ENCODE measurements around the gene TMEM138. TPM values are rescaled to one million over a fixed set of nuclear protein-coding genes. Genes with fewer than 3 reads are reported as not detected.

The TMEM138 gene
- total and polyA plus RNA-seq, 2 of the 4 experiments (the other 2 are of a cell fraction), result 16.8 to 53.2 TPM

DNA sequence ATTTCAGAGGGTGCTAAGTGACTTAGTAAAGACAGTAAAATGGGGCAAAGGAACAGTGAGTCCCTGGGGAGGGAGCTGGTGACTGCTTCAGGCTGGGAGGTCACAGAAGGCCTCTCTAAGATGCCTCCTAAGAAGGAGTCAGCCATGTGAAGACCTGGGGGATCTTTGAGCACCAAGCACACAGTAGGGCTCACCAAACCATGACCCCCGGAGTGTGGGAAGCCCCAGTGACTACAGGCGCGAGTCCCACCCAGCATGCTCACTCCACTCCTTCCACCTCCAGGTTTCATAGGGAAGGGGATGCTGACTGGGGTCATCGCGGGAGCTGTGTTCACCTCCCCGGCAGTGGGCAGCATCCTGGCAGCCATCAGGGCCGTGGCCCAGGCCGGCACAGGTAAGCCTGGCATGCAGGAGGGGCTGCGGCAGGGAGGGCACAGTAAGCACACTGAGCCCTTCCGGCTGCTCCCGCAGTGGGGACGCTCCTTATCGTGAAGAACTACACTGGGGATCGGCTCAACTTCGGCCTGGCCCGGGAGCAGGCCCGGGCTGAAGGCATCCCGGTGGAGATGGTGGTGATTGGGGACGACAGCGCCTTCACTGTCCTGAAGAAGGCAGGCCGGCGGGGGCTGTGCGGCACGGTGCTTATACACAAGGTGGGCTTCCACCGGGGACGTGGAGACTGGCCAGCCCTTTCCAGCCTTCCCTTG is 23.2 kb upstream of the TMEM138 start:
- H3K36me3 ChIP-seq (ENCODE audit: control insufficient read depth, insufficient read depth, low read length), result peaks cover 14% of the 10 kb centered on the region
- H3K9ac ChIP-seq (ENCODE audit: low read depth, low read length), result no peak overlapping the region
- H4K20me1 ChIP-seq (ENCODE audit: insufficient read depth, low read length), result no peaks in the 10 kb centered on the region
- H3K9me1 ChIP-seq (ENCODE audit: insufficient read depth, low read length), result peaks cover 6% of the 10 kb centered on the region; the same call in 1 of the 2 replicates
- dilution Hi-C loops (cut with HindIII; ENCODE audit: low sequenced_read_pairs, unreplicated experiment) (no loop called here), intact Hi-C loops (cut with micrococcal nuclease) (loop anchor here (10.0 kb wide), 1 partner anchor 296 kb away; no protein-coding TSS in a partner anchor), in situ Hi-C loops (cut with MboI; ENCODE audit: low sequenced_read_pairs) (loop anchor here (5.0 kb wide), 1 partner anchor 48 kb away; no protein-coding TSS in a partner anchor)
- peaks cover under 1 to 7% of the 10 kb centered on the region in 2 experiments for H3K79me1 ChIP-seq (ENCODE audit: low read depth in 1 of 2, low read length in 2 of 2)
- TF ChIP-seq SMC3 (IDR thresholded peaks at IDR 0.05; ENCODE audit: low read depth, low read length), result no peak
- H3K4me2 ChIP-seq (ENCODE audit: low read depth, low read length), result no peak overlapping the region
- no peak overlapping the region for H2AFZ ChIP-seq (replicated peaks; ENCODE audit: low read length, poor library complexity)
- no peak overlapping the region for H2BK20ac ChIP-seq (ENCODE audit: low read depth, low read length)
- no peak overlapping the region for H2BK120ac ChIP-seq (ENCODE audit: low read depth, low read length)
- no peaks in the 10 kb centered on the region for H3K27me3 ChIP-seq (ENCODE audit: control insufficient read depth, insufficient read depth, low read length)
- H2AK5ac ChIP-seq (ENCODE audit: low read depth, low read length), result no peak overlapping the region
- H2BK15ac ChIP-seq (ENCODE audit: low read depth, low read length), result no peak overlapping the region
- 95% methylated on average over 11 of the region's 26 CpGs; no CpG with 5 or more reads in 1 of the 2 experiments for WGBS, 2 experiments (ENCODE audit: extremely low coverage in 2 of 2, insufficient read length in 1 of 2)
- H3K9me3 ChIP-seq (ENCODE audit: control insufficient read depth, insufficient read depth, low read length), result no peaks in the 10 kb centered on the region
- ATAC-seq (ENCODE audit: low read depth), result no peak
- no peak for DNase-seq
- no peak overlapping the region for H2AK9ac ChIP-seq (replicated peaks; ENCODE audit: low read depth, low read length, poor library complexity)
- no peak overlapping the region for H4K8ac ChIP-seq (ENCODE audit: low read depth in 2 of 2, low read length in 2 of 2)
- H3K4me1 ChIP-seq (ENCODE audit: control insufficient read depth, insufficient read depth, low read length), result peaks cover 5% of the 10 kb centered on the region
- BruUV-seq (replicated peaks), result no TSS peak
- no peak overlapping the region for H4K91ac ChIP-seq (ENCODE audit: insufficient read depth, low read depth, low read length)
- H3K27ac ChIP-seq (ENCODE audit: insufficient read depth, low read length), result no peak overlapping the region
- H3K18ac ChIP-seq (ENCODE audit: low read depth, low read length), result no peak overlapping the region
- H3K4ac ChIP-seq (ENCODE audit: low read depth, low read length), result no peak overlapping the region
- H3K4me3 ChIP-seq (ENCODE audit: insufficient read depth, low read depth, low read length), result no peak overlapping the region
- no peak overlapping the region for H3K23ac ChIP-seq (ENCODE audit: low read depth, low read length)
- H4K5ac ChIP-seq (ENCODE audit: low read depth, low read length), result no peak overlapping the region
- POLR2A ChIA-PET (ENCODE audit: unreplicated experiment), result no interaction called here
- H3K56ac ChIP-seq (ENCODE audit: extremely low read depth, insufficient read depth, low read length), result no peak overlapping the region
- CTCF ChIA-PET, result interaction anchor here (1.6 kb wide), 1 partner anchor 47 kb away, joined by 5 read pairs; no protein-coding TSS in a partner anchor
- H2BK5ac ChIP-seq (ENCODE audit: low read depth, low read length, poor library complexity, severe bottlenecking), result no peak overlapping the region
- H3K14ac ChIP-seq (replicated peaks; ENCODE audit: low read depth, low read length), result no peak overlapping the region

Data from IMR-90 (cell line).